Neural crest cell (in vitro differentiated cells): ENCODE measurements around the gene ERRFI1. TPM values are rescaled to one million over a fixed set of nuclear protein-coding genes. Genes with fewer than 3 reads are reported as not detected.

Source experiments
- DNase-seq: peaks from one replicate; pipeline ENCODE4 v3.0.0; 2021; ENCODE audit warnings: low read depth, mixed read lengths, low spot score
- H3K27ac Mint-ChIP-seq: one replicate; pipeline ENCODE4 v1.8.0; 2021; ENCODE audit warnings: mild to moderate bottlenecking, mixed read lengths; ENCODE audit not compliant: unreplicated experiment
- H3K27me3 Mint-ChIP-seq: 2 replicates; pipeline ENCODE4 v1.8.0; 2021; ENCODE audit warnings: low read depth, mild to moderate bottlenecking, mixed read lengths
- H3K36me3 Mint-ChIP-seq: 2 replicates; pipeline ENCODE4 v1.8.0; 2021; ENCODE audit warnings: low read depth, mild to moderate bottlenecking, mixed read lengths
- H3K4me1 Mint-ChIP-seq: 2 replicates; pipeline ENCODE4 v1.8.0; 2021; ENCODE audit warnings: mixed read lengths
- H3K4me3 Mint-ChIP-seq: one replicate; pipeline ENCODE4 v1.8.0; 2021; ENCODE audit warnings: mild to moderate bottlenecking, mixed read lengths
- H3K9me3 Mint-ChIP-seq: 2 replicates; pipeline ENCODE4 v1.8.0; 2021; ENCODE audit warnings: mixed read lengths
- total RNA-seq: library from RNA; stranded (reverse); gene quantifications from 2 replicates; pipeline ENCODE4 v1.2.1, GENCODE V29; 2021
- TF ChIP-seq, protein P1 (sequence below): fragments of 200-600 bp; sonication (generic); conservative IDR thresholded peaks from 2 replicates; pipeline ENCODE4 v1.5.0; 2021; ENCODE audit warnings: antibody characterized with exemption, mild to moderate bottlenecking

The ERRFI1 gene
- total RNA-seq, 1 donor from 2014 or later, result 23.3 TPM

DNA sequence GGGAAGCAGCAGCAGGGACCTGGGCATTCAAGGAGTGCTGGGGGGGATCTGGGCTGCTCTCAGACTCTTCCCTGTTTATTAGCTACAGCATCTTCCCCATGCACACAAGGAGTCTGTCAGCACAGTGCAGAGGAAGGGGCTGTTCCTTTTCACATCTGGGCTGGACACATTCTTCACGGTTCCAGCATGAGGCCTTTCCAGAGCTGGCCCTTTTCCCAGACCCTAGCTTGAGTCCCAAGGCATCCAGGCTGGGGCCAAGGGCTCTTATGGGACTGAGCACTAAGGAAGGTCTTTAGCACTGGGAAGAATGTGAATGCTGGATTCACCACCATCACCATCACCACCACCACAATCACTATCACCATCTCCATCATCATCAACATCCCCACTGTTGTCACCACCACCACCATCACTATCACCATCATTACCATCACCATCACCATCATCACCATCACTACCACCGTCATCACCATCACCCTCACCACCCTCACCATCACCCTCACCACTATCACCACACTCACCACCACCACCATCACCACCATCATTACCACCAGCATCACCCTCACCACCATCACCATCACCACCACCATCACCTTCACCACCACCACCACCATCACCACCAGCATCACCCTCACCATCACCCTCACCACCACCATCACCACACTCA, 36.2 kb downstream of the ERRFI1 start:
- TF ChIP-seq, protein P1, sequence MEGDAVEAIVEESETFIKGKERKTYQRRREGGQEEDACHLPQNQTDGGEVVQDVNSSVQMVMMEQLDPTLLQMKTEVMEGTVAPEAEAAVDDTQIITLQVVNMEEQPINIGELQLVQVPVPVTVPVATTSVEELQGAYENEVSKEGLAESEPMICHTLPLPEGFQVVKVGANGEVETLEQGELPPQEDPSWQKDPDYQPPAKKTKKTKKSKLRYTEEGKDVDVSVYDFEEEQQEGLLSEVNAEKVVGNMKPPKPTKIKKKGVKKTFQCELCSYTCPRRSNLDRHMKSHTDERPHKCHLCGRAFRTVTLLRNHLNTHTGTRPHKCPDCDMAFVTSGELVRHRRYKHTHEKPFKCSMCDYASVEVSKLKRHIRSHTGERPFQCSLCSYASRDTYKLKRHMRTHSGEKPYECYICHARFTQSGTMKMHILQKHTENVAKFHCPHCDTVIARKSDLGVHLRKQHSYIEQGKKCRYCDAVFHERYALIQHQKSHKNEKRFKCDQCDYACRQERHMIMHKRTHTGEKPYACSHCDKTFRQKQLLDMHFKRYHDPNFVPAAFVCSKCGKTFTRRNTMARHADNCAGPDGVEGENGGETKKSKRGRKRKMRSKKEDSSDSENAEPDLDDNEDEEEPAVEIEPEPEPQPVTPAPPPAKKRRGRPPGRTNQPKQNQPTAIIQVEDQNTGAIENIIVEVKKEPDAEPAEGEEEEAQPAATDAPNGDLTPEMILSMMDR, result no peak
- H3K4me1 Mint-ChIP-seq, result peaks cover 4% of the 10 kb centered on the region
- no peak overlapping the region for H3K27ac Mint-ChIP-seq
- no peak overlapping the region for H3K4me3 Mint-ChIP-seq
- DNase-seq, result no peak
- no peaks in the 10 kb centered on the region for H3K27me3 Mint-ChIP-seq
- no peaks in the 10 kb centered on the region for H3K9me3 Mint-ChIP-seq
- peaks cover 29% of the 10 kb centered on the region for H3K36me3 Mint-ChIP-seq

DNA sequence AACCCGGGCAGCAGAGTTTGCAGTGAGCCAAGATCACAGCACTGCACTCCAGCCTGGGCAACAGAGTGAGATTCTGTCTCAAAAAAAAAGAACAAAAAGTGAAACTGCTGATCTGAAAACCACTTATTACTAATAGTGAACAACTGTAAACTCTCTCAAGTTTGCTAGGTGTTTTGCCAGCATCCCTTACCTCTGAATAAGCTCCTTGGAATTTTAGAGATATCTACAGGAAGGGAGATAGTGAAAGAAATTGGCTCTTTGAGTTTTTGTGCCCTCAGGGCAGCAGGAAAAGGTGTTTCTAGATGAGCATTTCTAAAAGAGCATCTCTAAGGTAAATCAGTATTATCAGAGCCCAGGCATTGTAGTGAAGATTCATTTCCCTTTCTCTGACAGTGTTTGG, 37.5 kb downstream of the ERRFI1 start:
- Mint-ChIP-seq H3K4me3 (no peak overlapping the region), H3K9me3 (no peaks in the 10 kb centered on the region), H3K27ac (no peak overlapping the region), H3K36me3 (peaks cover 26% of the 10 kb centered on the region), H3K4me1 (peaks cover 11% of the 10 kb centered on the region), H3K27me3 (no peaks in the 10 kb centered on the region)
- TF ChIP-seq, protein P1, result no peak
- DNase-seq, result no peak

DNA sequence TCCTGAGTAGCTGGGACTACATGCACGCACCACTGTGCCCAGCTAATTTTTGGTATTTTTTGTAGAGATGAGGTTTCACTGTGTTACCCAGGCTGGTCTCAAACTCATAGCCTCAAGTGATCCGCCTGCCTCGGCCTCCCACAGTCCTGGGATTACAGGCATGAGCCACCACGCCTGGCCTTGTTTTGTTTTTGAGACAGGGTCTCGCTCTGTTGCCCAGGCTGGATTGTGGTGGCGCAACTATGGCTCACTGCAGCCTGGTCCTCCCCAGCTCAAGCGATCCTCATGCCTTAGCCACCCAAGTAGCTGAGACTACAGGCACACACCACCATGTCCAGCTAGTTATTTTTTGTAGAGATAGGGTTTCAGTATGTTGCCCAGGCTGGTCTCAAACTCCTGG, 38.6 kb downstream of the ERRFI1 start:
- Mint-ChIP-seq H3K4me1 (peaks cover 11% of the 10 kb centered on the region), H3K4me3 (no peak overlapping the region), H3K27me3 (no peaks in the 10 kb centered on the region), H3K27ac (no peak overlapping the region), H3K9me3 (no peaks in the 10 kb centered on the region), H3K36me3 (peaks cover 25% of the 10 kb centered on the region)
- TF ChIP-seq, protein P1, result no peak
- no peak for DNase-seq

DNA sequence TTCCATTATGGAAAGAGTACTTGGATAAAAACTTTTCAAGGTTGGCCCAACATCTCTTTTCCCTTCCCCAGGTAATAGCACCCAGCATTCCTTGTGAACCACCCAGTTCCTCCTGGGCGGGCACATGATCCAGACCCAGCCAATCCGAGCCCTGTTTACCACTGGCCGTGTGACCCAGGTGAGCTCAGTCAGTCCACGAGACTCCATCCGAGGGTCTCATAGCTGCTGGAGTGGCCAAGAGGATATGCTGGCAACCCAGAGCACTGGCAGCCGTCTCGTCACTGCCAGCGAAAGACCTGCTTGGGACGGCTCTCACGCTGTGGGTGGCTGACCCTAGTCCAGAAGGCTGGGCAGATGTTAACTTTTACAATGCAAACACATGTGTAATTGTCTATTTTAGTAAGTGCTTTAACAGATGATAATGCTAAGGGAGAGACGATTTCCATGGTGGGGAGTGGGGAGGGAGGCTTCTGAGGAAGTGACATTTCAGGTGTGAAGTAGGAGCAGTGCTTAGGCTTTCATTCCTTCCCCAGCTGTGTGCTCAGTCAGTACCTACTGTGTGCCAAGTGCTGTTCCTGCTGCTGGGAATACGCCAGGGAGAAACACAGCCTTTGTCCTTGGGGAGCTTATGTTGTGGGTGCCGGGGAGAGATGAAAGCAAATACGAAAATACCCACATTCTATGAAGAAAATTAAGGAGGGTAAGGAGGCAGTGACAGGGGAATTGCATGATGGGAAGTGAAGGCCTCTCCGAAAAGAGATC, 40.1 kb downstream of the ERRFI1 start:
- H3K27ac Mint-ChIP-seq, result peak overlapping the region; percentile 60
- DNase-seq, result no peak
- TF ChIP-seq, protein P1, result no peak
- H3K36me3 Mint-ChIP-seq, result peaks cover 24% of the 10 kb centered on the region
- H3K27me3 Mint-ChIP-seq, result no peaks in the 10 kb centered on the region
- H3K9me3 Mint-ChIP-seq, result no peaks in the 10 kb centered on the region
- H3K4me3 Mint-ChIP-seq, result no peak overlapping the region
- H3K4me1 Mint-ChIP-seq, result peaks cover 16% of the 10 kb centered on the region

DNA sequence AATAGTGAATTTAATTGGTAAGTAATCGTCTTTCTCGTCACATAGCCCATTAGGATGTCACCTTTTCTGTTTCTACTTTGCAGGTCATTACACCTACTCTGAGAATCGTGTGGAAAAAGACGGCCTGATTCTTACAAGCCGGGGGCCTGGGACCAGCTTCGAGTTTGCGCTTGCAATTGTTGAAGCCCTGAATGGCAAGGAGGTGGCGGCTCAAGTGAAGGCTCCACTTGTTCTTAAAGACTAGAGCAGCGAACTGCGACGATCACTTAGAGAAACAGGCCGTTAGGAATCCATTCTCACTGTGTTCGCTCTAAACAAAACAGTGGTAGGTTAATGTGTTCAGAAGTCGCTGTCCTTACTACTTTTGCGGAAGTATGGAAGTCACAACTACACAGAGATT, 41.3 kb downstream of the ERRFI1 start:
- Mint-ChIP-seq H3K27me3 (no peaks in the 10 kb centered on the region), H3K36me3 (peaks cover 21% of the 10 kb centered on the region), H3K4me3 (no peak overlapping the region), H3K27ac (peak overlapping the region; percentile 5), H3K4me1 (peaks cover 16% of the 10 kb centered on the region), H3K9me3 (no peaks in the 10 kb centered on the region)
- TF ChIP-seq, protein P1, result no peak
- DNase-seq, result no peak
